GM23248 (cell line): ENCODE results near the gene DDN.

ENCODE experiments used
- EZH2 ChIP-seq: fragments of 200-600 bp; sonication (generic); IDR thresholded peaks from 2 replicates; pipeline ENCODE4 v1.6.1; 2018; ENCODE audit warnings: antibody characterized with exemption, mild to moderate bottlenecking; ENCODE audit not compliant: insufficient read depth, poor library complexity, severe bottlenecking
- EZH2phosphoT487 ChIP-seq: fragments of 200-600 bp; sonication (generic); IDR thresholded peaks from 2 replicates; pipeline ENCODE4 v1.6.1; 2018; ENCODE audit warnings: antibody characterized with exemption, moderate library complexity, mild to moderate bottlenecking, low read depth; ENCODE audit not compliant: insufficient read depth

- no peak for TF ChIP-seq EZH2phosphoT487
- no peak for TF ChIP-seq EZH2
Observed at GRCh38 chr12:48972952-48973483, 26.2 kb downstream of the DDN start.
